ENCODE data around the gene TARP.
"Not testable (repeated sequence)": the region's sequence is repeated elsewhere in the genome, so short reads cannot be mapped to it uniquely, and the experiment has no call there.

TARP gene

GRCh38 chr7:38262545-38262944 is 10.9 kb downstream of the TARP start:
- Histone ChIP-seq H3K27ac (no peak overlapping the region), H3K9me3 (no peaks in the 10 kb centered on the region), H3K36me3 (no peaks in the 10 kb centered on the region), H3K4me3 (no peak overlapping the region), H3K4me1 (peaks cover 0 to 5% of the 10 kb centered on the region in 2 donors), H3K27me3 (no peaks in the 10 kb centered on the region)
- intact Hi-C loops (cut with DNase I), result no loop called here
- TF ChIP-seq CTCF (IDR thresholded peaks at IDR 0.05), result no peak
- DNase-seq, result no peak
- no peak for ATAC-seq

DNA sequence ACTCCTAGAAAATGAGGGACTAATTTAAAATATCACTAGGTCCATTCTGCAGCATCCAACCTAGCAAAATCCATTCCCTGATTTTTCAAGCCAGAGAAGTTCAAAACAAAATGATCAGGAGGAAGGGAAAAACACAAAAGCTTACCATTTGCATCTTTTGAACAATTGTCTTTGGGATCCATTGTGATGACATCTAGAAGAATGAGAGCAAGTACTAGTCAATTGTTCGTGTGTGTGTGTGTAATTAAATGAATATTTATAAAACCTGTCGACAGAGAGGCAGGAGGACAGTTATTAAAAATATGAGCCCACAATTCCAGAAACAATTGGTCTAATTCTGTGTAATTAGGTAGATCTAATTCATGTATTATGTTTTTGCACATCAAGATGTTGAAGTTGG is 11.4 kb downstream of the TARP start:
- H3K4me3 ChIP-seq; intact Hi-C loops (cut with DNase I); H3K9me3 ChIP-seq; H3K36me3 ChIP-seq; ATAC-seq; DNase-seq; H3K27ac ChIP-seq; H3K27me3 ChIP-seq: not testable (repeated sequence)
- peaks cover 0 to 10% of the 10 kb centered on the region in 2 donors for H3K4me1 ChIP-seq

- H3K36me3 ChIP-seq; ATAC-seq; H3K4me3 ChIP-seq; H3K27me3 ChIP-seq; H3K9me3 ChIP-seq; intact Hi-C loops (cut with DNase I); H3K27ac ChIP-seq: not testable (repeated sequence)
- DNase-seq, result peak in 1 of 4 donors; percentile 48
- H3K4me1 ChIP-seq, result peaks cover 0 to 15% of the 10 kb centered on the region in 2 donors
These were observed 11.8 kb downstream of the TARP start for GRCh38 chr7:38261601-38262000.

DNA sequence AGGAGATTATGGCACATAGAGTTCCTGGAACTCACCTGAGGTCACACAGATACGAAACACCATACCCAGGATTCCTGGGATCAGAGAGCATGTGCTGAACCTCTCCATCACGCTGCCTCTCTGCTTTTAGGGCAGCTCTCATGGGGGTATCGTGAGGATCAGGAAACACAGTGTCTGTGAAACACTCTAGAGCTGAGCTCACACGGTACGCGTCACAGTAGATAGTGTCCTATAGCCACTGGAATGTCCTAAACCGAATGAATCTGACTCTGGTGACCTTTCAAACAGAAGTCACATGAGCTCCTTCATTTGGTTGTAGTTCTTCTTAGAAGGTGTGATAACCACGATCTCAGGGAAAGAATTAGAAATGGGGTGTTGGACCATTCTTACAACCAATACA is 14.3 kb downstream of the TARP start:
- ATAC-seq, result not testable (repeated sequence)

DNA sequence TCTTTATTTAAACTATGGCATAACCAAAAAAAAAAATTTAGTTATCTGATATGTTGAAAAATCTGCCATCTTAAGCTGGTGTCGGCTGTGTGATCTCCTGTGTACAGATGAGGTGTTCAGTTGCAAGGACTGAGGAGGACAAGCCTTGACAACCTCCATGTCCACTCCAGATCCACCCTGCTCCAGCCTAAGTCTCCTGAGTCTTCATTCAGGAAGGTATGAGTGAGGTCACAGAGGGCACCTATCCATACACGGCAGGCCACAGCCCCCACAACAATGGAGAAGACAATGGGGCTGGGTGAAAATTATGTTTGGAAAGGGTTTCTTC is 16.1 kb downstream of the TARP start:
- peak overlapping the region in 1 of 2 donors; percentile 84 for H3K27ac ChIP-seq
- TF ChIP-seq CTCF (IDR thresholded peaks at IDR 0.05), result no peak
- intact Hi-C loops (cut with DNase I), result no loop called here

More for the DNA sequence above, 14.3 kb downstream of the TARP start:
- peaks cover 0 to 26% of the 10 kb centered on the region in 2 donors for H3K4me1 ChIP-seq
- DNase-seq; H3K27me3 ChIP-seq; H3K9me3 ChIP-seq; H3K36me3 ChIP-seq; H3K27ac ChIP-seq; H3K4me3 ChIP-seq; intact Hi-C loops (cut with DNase I): not testable (repeated sequence)

GRCh38 chr7:38249849-38250248 is 23.6 kb downstream of the TARP start:
- H3K27ac ChIP-seq; H3K27me3 ChIP-seq; intact Hi-C loops (cut with DNase I); H3K4me1 ChIP-seq; H3K9me3 ChIP-seq; H3K4me3 ChIP-seq; DNase-seq; H3K36me3 ChIP-seq; ATAC-seq: not testable (repeated sequence)

More for the DNA sequence above, 16.1 kb downstream of the TARP start:
- H3K9me3 ChIP-seq, result no peaks in the 10 kb centered on the region
- peaks cover 0 to 31% of the 10 kb centered on the region in 2 donors for H3K4me1 ChIP-seq
- ATAC-seq (peak; percentile 49), DNase-seq (no peak)
- no peak overlapping the region for H3K4me3 ChIP-seq
- no peaks in the 10 kb centered on the region for H3K36me3 ChIP-seq
- no peaks in the 10 kb centered on the region for H3K27me3 ChIP-seq

- H3K9me3 ChIP-seq, result no peaks in the 10 kb centered on the region
- intact Hi-C loops (cut with DNase I), result no loop called here
- no peak overlapping the region for H3K4me3 ChIP-seq
- no peak for ATAC-seq
- no peak for DNase-seq
- no peaks in the 10 kb centered on the region for H3K27me3 ChIP-seq
- no peaks in the 10 kb centered on the region for H3K36me3 ChIP-seq
- H3K27ac ChIP-seq, result no peak overlapping the region
- peaks cover 0 to 6% of the 10 kb centered on the region in 2 donors for H3K4me1 ChIP-seq
- TF ChIP-seq CTCF (IDR thresholded peaks at IDR 0.05), result no peak
These were observed 25.3 kb downstream of the TARP start for GRCh38 chr7:38248069-38248567.

Measured in left lung (tissue), 4 donors.